HUES48 (cell line): Measurements from ENCODE around the gene TRIM59.

ENCODE experiments used
- H3K27ac ChIP-seq: one replicate; pipeline ENCODE4 v1.7.0; 2013; ENCODE audit warnings: low read depth, low read length, inconsistent platforms
- H3K27me3 ChIP-seq: 2 replicates; pipeline ENCODE4 v1.6.1; 2013; ENCODE audit warnings: mild to moderate bottlenecking, low read length; ENCODE audit not compliant: control insufficient read depth, insufficient read depth
- H3K36me3 ChIP-seq: 2 replicates; pipeline ENCODE4 v1.6.1; 2013; ENCODE audit warnings: low read length; ENCODE audit not compliant: control insufficient read depth, insufficient read depth
- H3K4me1 ChIP-seq: 2 replicates; pipeline ENCODE4 v1.6.1; 2013; ENCODE audit warnings: mild to moderate bottlenecking, low read length; ENCODE audit not compliant: control insufficient read depth, insufficient read depth
- H3K4me3 ChIP-seq: 2 replicates; pipeline ENCODE4 v1.5.1; 2013; ENCODE audit warnings: mild to moderate bottlenecking, low read depth, low read length
- H3K9ac ChIP-seq: 2 replicates; pipeline ENCODE4 v1.6.1; 2013; ENCODE audit warnings: mild to moderate bottlenecking, low read depth, low read length, moderate library complexity
- H3K9me3 ChIP-seq: 2 replicates; pipeline ENCODE4 v1.6.1; 2013; ENCODE audit warnings: low read length; ENCODE audit not compliant: control insufficient read depth, insufficient read depth

The TRIM59 gene

GRCh38 chr3:160393346-160394008 is 56.1 kb downstream of the TRIM59 start:
- H3K27ac ChIP-seq = no peak overlapping the region
- no peaks in the 10 kb centered on the region for H3K9me3 ChIP-seq
- no peaks in the 10 kb centered on the region for H3K27me3 ChIP-seq
- no peak overlapping the region for H3K9ac ChIP-seq
- no peak overlapping the region for H3K4me3 ChIP-seq
- peaks cover 4% of the 10 kb centered on the region; the same call in 1 of the 2 replicates for H3K4me1 ChIP-seq
- no peaks in the 10 kb centered on the region for H3K36me3 ChIP-seq

- Histone ChIP-seq H3K27ac (no peak overlapping the region), H3K36me3 (no peaks in the 10 kb centered on the region), H3K9ac (no peak overlapping the region), H3K9me3 (no peaks in the 10 kb centered on the region), H3K4me3 (no peak overlapping the region), H3K4me1 (no peaks in the 10 kb centered on the region), H3K27me3 (no peaks in the 10 kb centered on the region)
Measured at GRCh38 chr3:160392798-160393197, 56.8 kb downstream of the TRIM59 start.

GRCh38 chr3:160390565-160391138 is 58.9 kb downstream of the TRIM59 start:
- no peaks in the 10 kb centered on the region for H3K27me3 ChIP-seq
- no peak overlapping the region for H3K4me3 ChIP-seq
- H3K36me3 ChIP-seq = no peaks in the 10 kb centered on the region
- H3K27ac ChIP-seq = no peak overlapping the region
- no peaks in the 10 kb centered on the region for H3K4me1 ChIP-seq
- H3K9ac ChIP-seq = no peak overlapping the region
- H3K9me3 ChIP-seq = no peaks in the 10 kb centered on the region
